Endothelial cell of hepatic sinusoid (primary cell): ENCODE data around the gene TMEM51.

ENCODE experiments used
- in situ Hi-C: cut with HindIII; loops from 2 replicates; pipeline ENCODE4 v1.10.0; 2017; ENCODE audit warnings: low sequenced_read_pairs

TMEM51 gene

GRCh38 chr1:15152318-15153183 is 996 bp upstream of the TMEM51 start:
- in situ Hi-C loops: no loop called here

DNA sequence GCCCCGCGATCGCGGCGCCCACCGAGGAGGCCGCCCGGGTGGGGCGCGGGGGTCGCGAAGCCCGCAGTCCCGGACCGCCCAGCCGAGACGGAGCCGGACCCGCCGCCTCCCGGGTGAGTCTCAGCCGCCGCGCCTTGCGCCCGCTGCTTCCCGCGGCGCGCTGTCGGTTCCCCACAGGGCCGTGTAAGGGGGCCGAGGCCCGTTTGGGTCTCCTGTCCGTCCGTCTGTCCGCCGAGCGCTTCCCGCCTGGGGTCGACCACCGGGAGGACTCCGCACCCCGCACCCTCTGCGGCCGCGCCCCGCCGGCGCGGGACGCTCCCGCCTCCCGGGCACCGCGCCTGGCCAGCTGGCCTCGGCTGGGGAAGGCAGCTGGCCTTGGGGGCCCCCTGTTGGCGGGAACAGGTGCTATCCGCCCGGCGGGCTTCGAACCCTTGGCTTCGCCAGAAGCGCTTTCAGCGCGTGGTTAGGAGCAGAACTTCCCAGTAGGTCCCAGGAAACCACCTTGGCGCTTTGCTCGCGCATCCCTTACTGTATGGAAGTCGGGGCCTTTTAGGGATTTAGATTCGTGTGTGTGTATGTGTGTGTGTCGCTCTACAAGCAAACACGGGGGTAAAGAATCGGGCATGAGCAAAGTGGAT is 414 bp downstream of the TMEM51 start:
- in situ Hi-C loops: no loop called here

DNA sequence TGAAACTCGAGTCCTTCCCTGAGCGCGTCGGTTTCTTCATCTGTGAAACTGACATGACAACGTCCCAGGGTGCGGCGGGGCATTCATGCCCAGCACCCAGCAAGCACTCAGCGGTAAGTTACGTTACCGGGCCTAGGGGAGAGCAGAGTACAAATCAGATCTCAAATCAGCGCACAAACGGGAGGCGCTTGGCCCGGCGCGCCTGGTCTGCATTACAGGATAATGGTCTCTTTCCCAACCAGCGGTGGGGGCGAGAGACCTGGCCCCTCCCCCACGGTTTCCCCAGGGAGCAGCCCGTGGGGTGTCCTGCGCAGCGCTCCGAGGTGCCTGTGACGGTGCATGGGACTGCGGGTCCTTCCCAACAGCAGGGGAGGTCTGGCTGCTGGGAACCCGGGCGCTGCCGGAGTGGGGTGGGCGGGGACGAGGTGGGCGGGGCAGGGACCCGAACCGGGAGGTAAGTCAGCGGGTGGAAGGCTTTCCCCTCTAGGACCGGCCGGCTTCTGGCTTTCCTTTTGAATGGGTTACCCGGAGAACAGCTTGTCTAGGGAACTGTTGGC is 1.0 kb downstream of the TMEM51 start:
- in situ Hi-C loops: no loop called here

- in situ Hi-C loops: no loop called here
Measured at GRCh38 chr1:15155191-15155590, 1.6 kb downstream of the TMEM51 start.

- in situ Hi-C loops: no loop called here
Measured at GRCh38 chr1:15155888-15156741, 2.6 kb downstream of the TMEM51 start.

DNA sequence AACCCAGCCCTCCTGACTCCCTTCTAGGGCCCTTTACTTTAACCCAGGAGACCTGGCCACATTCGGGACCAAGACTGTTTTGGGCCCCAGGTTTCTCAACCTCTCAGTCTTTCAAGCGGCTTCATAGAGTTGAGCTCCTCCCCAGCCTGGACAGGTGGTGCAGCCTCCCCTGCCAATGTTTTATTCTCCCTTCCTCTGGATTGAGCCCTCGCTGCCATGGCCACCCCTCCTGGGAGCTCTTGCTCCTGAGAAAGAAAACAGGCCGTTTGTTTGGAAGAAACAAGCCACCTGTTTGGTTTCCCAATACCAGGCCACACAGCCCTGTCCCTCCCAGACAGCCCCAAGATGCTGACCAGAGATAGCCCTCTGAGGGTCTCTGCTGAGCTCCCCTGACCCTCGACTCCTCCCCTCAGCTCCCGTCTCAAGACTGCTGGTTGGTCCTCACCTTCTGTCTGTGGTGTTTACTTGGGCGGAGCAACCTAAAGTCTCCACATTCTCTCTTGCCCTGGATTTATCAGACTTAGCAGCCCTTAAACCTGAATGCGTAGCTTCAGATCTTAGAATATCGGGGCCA is 3.3 kb downstream of the TMEM51 start:
- in situ Hi-C loops: no loop called here

DNA sequence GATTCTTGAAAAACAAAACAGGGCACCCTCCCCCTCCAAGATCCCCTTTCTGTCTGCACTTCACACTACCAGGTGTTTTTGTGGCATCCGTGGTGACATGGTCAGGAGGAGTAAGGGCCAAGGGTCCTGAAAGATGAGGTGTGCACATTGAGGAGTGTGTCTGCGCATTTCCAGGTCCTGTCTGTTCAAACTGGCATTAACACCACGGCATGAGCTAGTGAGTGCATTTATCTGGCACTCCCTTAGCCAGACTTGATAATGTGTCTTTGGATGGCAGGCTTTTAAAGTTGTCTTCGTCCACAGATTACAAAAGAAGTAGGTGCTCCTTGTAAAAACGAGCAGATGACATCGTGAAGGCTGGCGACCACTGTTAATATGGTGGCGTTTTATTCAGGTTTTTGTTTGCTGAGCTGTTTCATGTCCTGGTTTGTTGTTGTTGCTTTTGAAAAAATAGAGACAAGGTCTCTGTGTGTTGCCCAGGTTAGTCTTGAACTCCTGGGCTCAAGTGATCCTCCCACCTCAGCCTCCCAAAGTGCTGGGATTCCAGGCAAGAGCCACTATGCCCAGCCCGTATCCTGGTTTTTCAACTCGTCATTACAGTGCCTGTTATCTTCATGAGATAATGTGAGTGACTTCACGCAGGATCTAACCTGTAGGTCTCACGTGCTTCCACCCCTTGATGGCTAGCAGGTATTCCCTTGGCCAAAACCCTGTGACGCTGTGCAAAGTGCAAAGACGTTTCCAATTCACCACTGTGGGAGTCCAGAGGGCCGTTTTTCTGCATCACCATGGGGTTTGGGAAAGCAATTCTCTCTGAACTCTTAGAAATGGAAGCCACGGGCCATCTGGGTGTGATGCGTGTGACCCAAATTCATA is 4.2 kb downstream of the TMEM51 start:
- in situ Hi-C loops: no loop called here

GRCh38 chr1:15158506-15159165 is 5.1 kb downstream of the TMEM51 start:
- in situ Hi-C loops: no loop called here

DNA sequence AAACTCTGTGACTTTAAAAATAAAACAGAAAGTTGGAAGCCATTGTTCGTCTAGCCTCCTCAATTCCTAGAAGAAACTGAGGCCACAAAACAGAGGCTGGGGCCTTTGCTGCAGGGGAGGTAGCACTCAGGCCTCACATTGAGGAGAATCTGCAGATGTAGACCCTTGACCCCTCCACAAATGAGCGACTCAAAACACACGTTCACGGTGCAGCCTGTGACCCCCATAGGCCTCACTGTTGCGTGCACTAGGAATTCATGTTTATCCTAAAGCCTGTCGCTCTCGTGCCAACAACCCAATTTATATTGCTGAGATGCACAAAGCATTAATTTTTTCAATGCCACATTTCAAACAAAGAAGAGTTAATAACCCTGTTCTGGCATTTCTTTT is 5.6 kb downstream of the TMEM51 start:
- in situ Hi-C loops: no loop called here

GRCh38 chr1:15160626-15161025 is 7.1 kb downstream of the TMEM51 start:
- in situ Hi-C loops: no loop called here

- in situ Hi-C loops: no loop called here
Measured at GRCh38 chr1:15167386-15167785, 13.8 kb downstream of the TMEM51 start.

DNA sequence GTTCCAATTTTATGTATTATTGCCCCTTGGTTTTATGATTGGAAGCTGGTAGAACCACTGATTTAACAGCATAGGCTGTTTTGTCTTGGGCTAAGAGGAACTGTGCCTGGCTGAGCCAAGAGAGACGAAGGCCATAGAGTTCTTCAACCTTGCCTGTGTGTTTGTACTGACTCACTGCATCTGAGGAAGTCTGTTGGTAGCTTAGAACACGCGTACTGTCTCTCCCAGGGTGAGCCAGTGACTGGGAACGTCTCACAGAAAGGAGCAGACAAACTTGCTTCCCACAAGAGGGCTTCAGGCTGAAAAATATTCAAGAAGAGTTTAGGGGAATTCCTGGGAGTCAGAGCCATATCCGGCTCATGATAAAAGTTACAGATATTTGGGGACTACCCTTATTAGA is 14.9 kb downstream of the TMEM51 start:
- in situ Hi-C loops: no loop called here

- in situ Hi-C loops: no loop called here
Measured at GRCh38 chr1:15170071-15170470, 16.5 kb downstream of the TMEM51 start.

- in situ Hi-C loops: no loop called here
Measured at GRCh38 chr1:15171271-15171908, 17.8 kb downstream of the TMEM51 start.

DNA sequence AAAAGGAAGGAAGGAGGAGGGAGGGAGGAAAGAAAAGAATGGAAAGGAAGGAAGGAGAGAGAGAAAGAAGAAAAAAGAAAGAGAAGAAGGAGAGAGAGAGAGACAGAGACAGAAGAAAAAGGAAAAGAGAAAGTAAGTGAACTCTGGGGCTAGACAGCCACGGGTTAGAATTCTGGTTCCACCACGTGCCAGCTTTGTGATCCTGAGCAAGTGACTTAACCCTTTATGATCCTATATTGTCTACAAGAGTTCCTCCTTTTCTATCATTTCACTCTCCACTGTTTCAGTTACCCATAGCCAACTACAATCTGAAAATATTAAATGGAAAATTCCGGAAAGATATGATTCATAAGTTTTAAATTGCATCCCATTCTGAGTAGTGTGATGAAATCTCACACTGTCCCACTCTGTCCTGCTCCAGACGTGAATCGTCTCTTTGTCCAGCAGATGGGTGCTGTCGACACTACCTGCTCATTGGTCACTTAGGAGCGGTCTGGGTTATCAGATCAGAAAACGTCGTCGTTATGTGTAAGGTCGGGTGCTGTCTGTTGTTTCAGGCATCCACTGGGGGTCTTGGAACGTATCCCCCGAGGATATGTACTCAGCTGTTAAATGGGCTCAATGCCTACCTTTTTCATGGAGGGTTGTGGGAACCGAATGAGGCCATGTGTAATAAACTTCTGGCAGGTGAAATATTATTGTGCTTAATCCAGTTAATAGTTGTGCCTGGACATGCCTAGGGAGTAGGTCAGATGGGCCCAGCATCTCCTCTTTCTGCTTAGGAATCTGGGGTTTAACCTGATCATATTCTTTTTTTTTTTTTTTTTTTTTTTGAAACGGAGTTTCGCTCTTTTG is 19.1 kb downstream of the TMEM51 start:
- in situ Hi-C loops: no loop called here

DNA sequence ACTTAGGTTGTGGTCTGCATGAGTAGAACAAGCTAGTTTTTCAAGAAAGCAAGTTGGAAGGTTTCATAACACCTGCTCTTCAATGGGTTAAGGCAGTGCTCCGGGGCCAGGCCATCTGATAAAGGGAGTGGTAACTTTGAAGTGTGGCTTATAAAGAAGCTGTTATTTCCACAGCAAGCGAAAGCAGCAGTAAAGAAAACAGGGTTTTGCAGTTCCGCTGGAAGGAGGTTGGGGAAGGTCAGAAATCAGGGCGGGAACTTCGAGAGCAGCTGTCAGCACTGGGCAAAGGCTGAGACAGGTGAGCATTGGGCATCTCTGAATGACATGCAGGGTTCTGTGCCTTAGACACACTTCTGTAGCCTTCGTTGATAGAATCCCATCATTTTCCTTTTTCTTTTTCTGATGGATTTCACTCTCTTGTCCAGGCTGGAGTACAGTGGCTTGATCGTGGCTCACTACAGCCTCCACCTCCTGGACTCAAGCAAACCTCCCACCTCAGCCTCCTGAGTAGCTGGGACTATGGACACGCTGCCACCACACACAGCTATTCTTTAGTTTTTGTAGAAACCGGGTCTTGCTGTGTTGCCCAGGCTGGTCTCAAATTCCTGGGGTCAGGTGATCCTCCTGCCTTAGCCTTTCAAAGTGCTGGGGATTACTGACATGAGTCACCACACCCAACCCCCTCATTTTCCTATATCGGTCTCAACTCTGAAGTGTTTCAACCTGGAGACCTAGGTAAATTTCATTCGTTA is 20.5 kb downstream of the TMEM51 start:
- in situ Hi-C loops: no loop called here

GRCh38 chr1:15174615-15174983 is 21.1 kb downstream of the TMEM51 start:
- in situ Hi-C loops: no loop called here
